HepG2 (cell line): ENCODE measurements around the gene DPEP1. TPM values are rescaled to one million over a fixed set of nuclear protein-coding genes. Genes with fewer than 3 reads are reported as not detected.

Source experiments
- ADNP ChIP-seq: sonication (generic); formaldehyde crosslinking; IDR thresholded peaks from 2 replicates; pipeline ENCODE4 v1.4.0; 2020; ENCODE audit warnings: missing genetic modification reagents
- ARID4A ChIP-seq: sonication (generic); formaldehyde crosslinking; IDR thresholded peaks from 2 replicates; pipeline ENCODE4 v1.5.0; 2020; ENCODE audit warnings: mild to moderate bottlenecking, missing genetic modification reagents, borderline replicate concordance
- BCL3 ChIP-seq: sonication (generic); formaldehyde crosslinking; IDR thresholded peaks from 2 replicates; pipeline ENCODE4 v1.5.1; 2020; ENCODE audit warnings: mild to moderate bottlenecking, missing genetic modification reagents, moderate library complexity
- DZIP1 ChIP-seq: sonication (generic); formaldehyde crosslinking; IDR thresholded peaks from 2 replicates; pipeline ENCODE4 v1.5.0; 2020; ENCODE audit warnings: mild to moderate bottlenecking, missing genetic modification reagents
- FOXO4 ChIP-seq: sonication (generic); formaldehyde crosslinking; conservative IDR thresholded peaks from 2 replicates; pipeline ENCODE4 v1.8.1; 2023; ENCODE audit warnings: missing genetic modification reagents
- HNRNPLL ChIP-seq: fragments of 200-400 bp; formaldehyde crosslinking; IDR thresholded peaks from 2 replicates; pipeline ENCODE4 v1.6.1; 2017; ENCODE audit warnings: mild to moderate bottlenecking, low read depth, low read length; ENCODE audit not compliant: poor library complexity, severe bottlenecking
- HNRNPUL1 ChIP-seq: fragments of 200-400 bp; formaldehyde crosslinking; IDR thresholded peaks from 2 replicates; pipeline ENCODE4 v1.6.1; 2017; ENCODE audit warnings: low read depth, mild to moderate bottlenecking, low read length, moderate library complexity
- MTERF4 ChIP-seq: sonication (generic); formaldehyde crosslinking; IDR thresholded peaks from 2 replicates; pipeline ENCODE4 v1.8.0; 2023; ENCODE audit warnings: mild to moderate bottlenecking, missing genetic modification reagents
- NFYC ChIP-seq: IDR thresholded peaks from 2 replicates; pipeline ENCODE4 v1.6.1; 2016; ENCODE audit warnings: missing genetic modification reagents, missing compliant biosample characterization
- RBM22 ChIP-seq: fragments of 200-400 bp; formaldehyde crosslinking; optimal IDR thresholded peaks from 2 replicates; pipeline ENCODE3; 2017; ENCODE audit warnings: mild to moderate bottlenecking, low read length, moderate library complexity
- SRF ChIP-seq: IDR thresholded peaks from 2 replicates; pipeline ENCODE4 v1.6.1; 2011; ENCODE audit warnings: mild to moderate bottlenecking, low read depth, low read length, moderate library complexity
- TSC22D2 ChIP-seq: sonication (generic); formaldehyde crosslinking; IDR thresholded peaks from 2 replicates; pipeline ENCODE4 v1.5.1; 2020; ENCODE audit warnings: missing genetic modification reagents, mild to moderate bottlenecking, borderline replicate concordance
- ZNF274 ChIP-seq: sonication (generic); formaldehyde crosslinking; IDR thresholded peaks from 2 replicates; pipeline ENCODE4 v1.5.1; 2020; ENCODE audit warnings: mild to moderate bottlenecking, missing genetic modification reagents
- ZNF362 ChIP-seq: sonication (generic); formaldehyde crosslinking; IDR thresholded peaks from 2 replicates; pipeline ENCODE4 v1.4.0; 2020; ENCODE audit warnings: missing genetic modification reagents, mild to moderate bottlenecking, borderline replicate concordance
- ZNF44 ChIP-seq: sonication (generic); formaldehyde crosslinking; IDR thresholded peaks from 2 replicates; pipeline ENCODE4 v1.5.1; 2020; ENCODE audit warnings: mild to moderate bottlenecking, missing genetic modification reagents
- ZNF709 ChIP-seq: sonication (generic); formaldehyde crosslinking; IDR thresholded peaks from 2 replicates; pipeline ENCODE4 v1.5.0; 2020; ENCODE audit warnings: mild to moderate bottlenecking, missing genetic modification reagents
- ZNF768 ChIP-seq: sonication (generic); formaldehyde crosslinking; IDR thresholded peaks from 2 replicates; pipeline ENCODE4 v1.4.0; 2020; ENCODE audit warnings: missing genetic modification reagents
- ZZZ3 ChIP-seq: sonication (generic); formaldehyde crosslinking; IDR thresholded peaks from 2 replicates; pipeline ENCODE4 v1.4.0; 2020; ENCODE audit warnings: missing genetic modification reagents, mild to moderate bottlenecking, borderline replicate concordance
- polyA plus RNA-seq, 8 experiments: library from polyadenylated mRNA; depleted of rRNA in 3 of 8; stranded (reverse) in 7 of 8; unstranded in 1 of 8; fragments of >200 nt; fragmentation: Illumina TruSeq in 4 of 8; extraction: Trizol in 4 of 8; gene quantifications; 2 replicates each; pipeline versions ENCODE4 v1.2.1 to v1.2.3, GENCODE V29; 2011 to 2016; ENCODE audit warnings: low read depth in 4 of 8, missing spikeins in 1 of 8, mixed read lengths in 1 of 8; ENCODE audit not compliant: insufficient read depth in 1 of 8
- total RNA-seq, 5 experiments: library from RNA; depleted of rRNA; stranded (reverse); fragments of >200 nt; fragmentation: Illumina TruSeq; extraction: Trizol; gene quantifications; 2 replicates each; pipeline ENCODE4 v1.2.3, GENCODE V29; 2016; ENCODE audit warnings: low read depth in 1 of 5

DPEP1 gene
- total and polyA plus RNA-seq, 2 of the 13 experiments (the other 11 are each of a cell fraction or from before 2014, with no cell fraction given): 37.6 to 52.2 TPM

GRCh38 chr16:89571636-89572035 is 41.8 kb upstream of the DPEP1 start (continued):
- no peak for TF ChIP-seq RBM22
- no peak for TF ChIP-seq MTERF4 (CRISPR knock-in tag)
- TF ChIP-seq ZNF768: peak; percentile 100
- TF ChIP-seq ZNF362 (CRISPR knock-in tag): no peak
- TF ChIP-seq HNRNPLL: no peak
- TF ChIP-seq FOXO4 (CRISPR knock-in tag): no peak
- peak; percentile 52; the same call in 1 of the 2 replicates for TF ChIP-seq ADNP (CRISPR knock-in tag)
- TF ChIP-seq TSC22D2 (CRISPR knock-in tag): no peak
- no peak for TF ChIP-seq ZZZ3 (CRISPR knock-in tag)
- 0 out of 2 replicates have a peak, but pooled peaks have one; percentile 51 for TF ChIP-seq ZNF44 (CRISPR knock-in tag)
- no peak for TF ChIP-seq HNRNPUL1
- no peak for TF ChIP-seq SRF
- TF ChIP-seq DZIP1 (CRISPR knock-in tag): 0 out of 2 replicates have a peak, but pooled peaks have one; percentile 35
- TF ChIP-seq NFYC (CRISPR knock-in tag): no peak
- 0 out of 2 replicates have a peak, but pooled peaks have one; percentile 19 for TF ChIP-seq BCL3 (CRISPR knock-in tag)
- no peak for TF ChIP-seq ZNF709 (CRISPR knock-in tag)
- no peak for TF ChIP-seq ARID4A
- TF ChIP-seq ZNF274 (CRISPR knock-in tag): 0 out of 2 replicates have a peak, but pooled peaks have one; percentile 16
